Mesothelial cell of epicardium (in vitro differentiated cells): ENCODE data around the gene CNTNAP4. TPM values are rescaled to one million over a fixed set of nuclear protein-coding genes. Genes with fewer than 3 reads are reported as not detected.

ENCODE experiments used
- DNase-seq, 2 experiments: peaks; one replicate each; pipeline ENCODE4 v3.0.0; 2021; ENCODE audit warnings: low spot score in 2 of 2; ENCODE audit not compliant: unreplicated experiment in 2 of 2
- H3K27ac Mint-ChIP-seq: 2 replicates; pipeline ENCODE4 v1.8.0; 2021; ENCODE audit warnings: mixed read lengths
- H3K27me3 Mint-ChIP-seq: 2 replicates; pipeline ENCODE4 v1.8.0; 2021; ENCODE audit warnings: low read depth, mixed read lengths
- H3K36me3 Mint-ChIP-seq: 2 replicates; pipeline ENCODE4 v1.8.0; 2021; ENCODE audit warnings: mixed read lengths
- H3K4me1 Mint-ChIP-seq: 2 replicates; pipeline ENCODE4 v1.8.0; 2021; ENCODE audit warnings: mixed read lengths
- H3K4me3 Mint-ChIP-seq: 2 replicates; pipeline ENCODE4 v1.8.0; 2021; ENCODE audit warnings: mild to moderate bottlenecking, moderate library complexity, mixed read lengths
- H3K9me3 Mint-ChIP-seq: 2 replicates; pipeline ENCODE4 v1.8.0; 2021; ENCODE audit warnings: mixed read lengths
- total RNA-seq: library from RNA; stranded (reverse); gene quantifications from 3 replicates; pipeline ENCODE4 v1.2.1, GENCODE V29; 2021
- TF ChIP-seq, protein P1 (sequence below): fragments of 200-600 bp; sonication (generic); IDR thresholded peaks from one replicate; pipeline ENCODE4 v1.5.0; 2021; ENCODE audit warnings: antibody characterized with exemption; ENCODE audit not compliant: unreplicated experiment

The CNTNAP4 gene
- total RNA-seq, 1 donor from 2014 or later, result 3.6 TPM

DNA sequence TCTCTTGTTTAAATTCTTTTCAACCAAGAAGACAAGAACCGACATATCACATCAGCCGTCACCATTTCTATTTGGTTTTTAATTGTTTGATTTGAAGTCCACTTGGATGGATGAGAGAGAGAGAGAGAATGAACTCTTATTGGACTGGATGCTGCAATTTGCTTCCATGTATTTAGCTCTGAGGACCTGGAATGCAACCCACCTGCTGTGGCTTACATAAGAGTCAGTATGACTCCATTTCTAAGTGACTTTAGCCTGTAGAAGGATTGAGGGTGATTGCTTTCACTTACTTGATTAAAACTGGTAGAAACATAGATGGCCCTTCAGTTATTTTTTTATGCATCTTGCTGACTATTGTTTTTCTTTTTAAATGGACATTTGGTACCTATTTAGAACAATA is 296.1 kb downstream of the CNTNAP4 start:
- no peaks in the 10 kb centered on the region for H3K36me3 Mint-ChIP-seq
- DNase-seq, result no peak

DNA sequence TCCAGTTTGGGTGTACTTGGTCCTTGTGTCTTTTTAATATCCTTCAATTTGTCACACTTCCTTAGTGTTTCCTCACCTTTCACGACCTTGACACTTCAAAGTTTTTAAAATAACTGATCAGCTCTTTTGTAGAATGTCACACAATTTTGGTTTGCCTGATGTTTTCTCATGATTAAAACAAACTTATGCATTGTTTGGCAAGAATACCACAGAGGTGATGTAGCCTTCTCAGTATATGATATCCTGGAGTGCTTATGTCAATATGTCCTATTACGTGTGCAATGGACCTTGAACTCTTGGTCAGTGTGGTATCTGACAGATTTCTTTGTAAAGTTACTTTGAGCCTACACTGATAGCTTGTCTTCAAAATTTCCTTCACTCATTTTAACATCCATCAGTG is 297.4 kb downstream of the CNTNAP4 start:
- DNase-seq, result no peak
- no peak overlapping the region for H3K27ac Mint-ChIP-seq
- TF ChIP-seq, protein P1, sequence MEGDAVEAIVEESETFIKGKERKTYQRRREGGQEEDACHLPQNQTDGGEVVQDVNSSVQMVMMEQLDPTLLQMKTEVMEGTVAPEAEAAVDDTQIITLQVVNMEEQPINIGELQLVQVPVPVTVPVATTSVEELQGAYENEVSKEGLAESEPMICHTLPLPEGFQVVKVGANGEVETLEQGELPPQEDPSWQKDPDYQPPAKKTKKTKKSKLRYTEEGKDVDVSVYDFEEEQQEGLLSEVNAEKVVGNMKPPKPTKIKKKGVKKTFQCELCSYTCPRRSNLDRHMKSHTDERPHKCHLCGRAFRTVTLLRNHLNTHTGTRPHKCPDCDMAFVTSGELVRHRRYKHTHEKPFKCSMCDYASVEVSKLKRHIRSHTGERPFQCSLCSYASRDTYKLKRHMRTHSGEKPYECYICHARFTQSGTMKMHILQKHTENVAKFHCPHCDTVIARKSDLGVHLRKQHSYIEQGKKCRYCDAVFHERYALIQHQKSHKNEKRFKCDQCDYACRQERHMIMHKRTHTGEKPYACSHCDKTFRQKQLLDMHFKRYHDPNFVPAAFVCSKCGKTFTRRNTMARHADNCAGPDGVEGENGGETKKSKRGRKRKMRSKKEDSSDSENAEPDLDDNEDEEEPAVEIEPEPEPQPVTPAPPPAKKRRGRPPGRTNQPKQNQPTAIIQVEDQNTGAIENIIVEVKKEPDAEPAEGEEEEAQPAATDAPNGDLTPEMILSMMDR, result no peak
- peaks cover 17% of the 10 kb centered on the region for H3K27me3 Mint-ChIP-seq
- no peaks in the 10 kb centered on the region for H3K4me1 Mint-ChIP-seq
- no peaks in the 10 kb centered on the region for H3K36me3 Mint-ChIP-seq
- H3K9me3 Mint-ChIP-seq, result no peaks in the 10 kb centered on the region
- no peak overlapping the region for H3K4me3 Mint-ChIP-seq

More for the DNA sequence above, 296.1 kb downstream of the CNTNAP4 start:
- no peaks in the 10 kb centered on the region for H3K9me3 Mint-ChIP-seq
- H3K27ac Mint-ChIP-seq, result no peak overlapping the region
- TF ChIP-seq, protein P1, result no peak
- H3K4me1 Mint-ChIP-seq, result no peaks in the 10 kb centered on the region
- H3K4me3 Mint-ChIP-seq, result no peak overlapping the region
- H3K27me3 Mint-ChIP-seq, result peaks cover 18% of the 10 kb centered on the region

DNA sequence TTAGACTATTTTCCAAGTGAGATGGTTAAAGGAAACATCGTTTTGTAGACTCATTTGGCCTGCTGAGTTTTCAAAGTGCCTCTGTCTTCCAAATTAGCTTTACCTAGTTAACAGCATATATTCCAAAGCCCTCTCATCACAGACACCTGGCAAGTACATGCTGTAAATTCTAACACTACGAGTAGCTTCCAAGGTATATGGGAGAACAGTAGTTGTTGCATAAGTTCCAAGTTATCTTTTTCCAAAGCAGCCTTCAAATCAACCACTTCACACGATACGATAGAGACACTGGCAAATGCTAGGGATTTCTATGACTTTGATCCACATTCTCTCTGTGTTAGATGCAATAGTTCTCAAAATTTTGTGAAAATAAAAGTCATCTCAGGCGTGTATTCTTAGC is 299.3 kb downstream of the CNTNAP4 start:
- Mint-ChIP-seq H3K27ac (no peak overlapping the region), H3K4me1 (no peaks in the 10 kb centered on the region), H3K9me3 (no peaks in the 10 kb centered on the region), H3K4me3 (no peak overlapping the region), H3K36me3 (no peaks in the 10 kb centered on the region), H3K27me3 (peaks cover 17% of the 10 kb centered on the region)
- TF ChIP-seq, protein P1, result no peak
- no peak for DNase-seq

DNA sequence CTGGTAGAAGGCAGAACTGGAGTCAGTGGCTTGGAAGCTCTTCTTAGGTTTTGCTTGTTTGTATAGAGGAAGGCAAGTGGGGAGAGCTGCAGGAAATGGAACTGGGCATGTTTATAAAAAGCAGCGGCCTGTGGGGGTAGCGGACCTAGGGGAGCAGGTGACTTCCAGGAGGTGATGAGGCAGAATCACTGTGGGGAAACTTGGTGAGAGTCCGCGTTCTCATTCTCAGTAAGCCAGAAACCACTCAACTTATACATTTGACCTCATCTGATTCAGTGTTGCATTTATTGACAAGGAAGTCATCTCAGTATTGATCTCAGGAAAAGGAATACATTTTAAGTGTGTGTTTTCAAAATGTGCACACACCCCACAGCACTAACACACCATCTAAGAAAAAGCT is 299.8 kb downstream of the CNTNAP4 start:
- Mint-ChIP-seq H3K9me3 (peaks cover 4% of the 10 kb centered on the region), H3K4me3 (no peak overlapping the region), H3K27me3 (peaks cover 17% of the 10 kb centered on the region), H3K27ac (no peak overlapping the region), H3K4me1 (no peaks in the 10 kb centered on the region), H3K36me3 (no peaks in the 10 kb centered on the region)
- TF ChIP-seq, protein P1, result no peak
- no peak for DNase-seq

DNA sequence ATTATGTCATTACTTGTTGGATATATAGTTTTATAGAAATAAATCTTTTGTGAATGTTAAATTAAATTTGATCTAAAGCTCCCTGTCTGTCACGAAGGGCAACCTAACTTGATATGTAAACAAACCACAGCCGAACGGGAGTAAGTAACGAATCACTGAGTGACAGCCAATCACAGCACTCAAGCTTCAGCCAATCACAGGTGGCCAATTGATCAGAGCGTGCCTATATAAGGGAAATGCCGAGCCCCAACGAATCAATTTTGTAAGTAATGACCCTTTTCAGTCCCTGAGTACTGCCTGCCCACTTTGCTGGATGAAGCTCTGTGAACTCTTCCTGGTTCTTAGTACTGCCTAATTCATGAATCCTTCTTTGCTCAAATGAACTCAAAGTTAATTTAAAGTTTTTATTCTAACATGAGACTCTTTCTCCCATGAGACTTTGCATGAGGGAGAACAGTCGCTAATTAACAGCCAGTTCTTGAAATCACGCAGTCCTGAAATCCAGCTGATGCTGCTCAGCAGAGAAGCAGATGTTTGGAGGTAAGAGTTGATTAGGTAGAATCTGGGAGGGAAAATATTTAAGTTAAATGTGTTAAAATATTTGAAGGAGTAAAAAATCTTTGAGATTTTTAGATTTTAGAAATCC is 302.2 kb downstream of the CNTNAP4 start:
- peaks cover 12% of the 10 kb centered on the region for H3K4me1 Mint-ChIP-seq
- peaks cover 13% of the 10 kb centered on the region for H3K27me3 Mint-ChIP-seq
- TF ChIP-seq, protein P1, result no peak
- H3K9me3 Mint-ChIP-seq, result peaks cover 5% of the 10 kb centered on the region
- no peak overlapping the region for H3K4me3 Mint-ChIP-seq
- no peaks in the 10 kb centered on the region for H3K36me3 Mint-ChIP-seq
- no peak for DNase-seq
- no peak overlapping the region for H3K27ac Mint-ChIP-seq
